Bone marrow (tissue), 2 donors: ENCODE results near the gene GALNT11.
"Not testable (repeated sequence)": the region's sequence is repeated elsewhere in the genome, so short reads cannot be mapped to it uniquely, and the experiment has no call there.

Experiments
- DNase-seq, 2 donors: peaks; one replicate each; lab custom pipeline; 2025; lab: John Stamatoyannopoulos, UW

GALNT11 gene

DNA sequence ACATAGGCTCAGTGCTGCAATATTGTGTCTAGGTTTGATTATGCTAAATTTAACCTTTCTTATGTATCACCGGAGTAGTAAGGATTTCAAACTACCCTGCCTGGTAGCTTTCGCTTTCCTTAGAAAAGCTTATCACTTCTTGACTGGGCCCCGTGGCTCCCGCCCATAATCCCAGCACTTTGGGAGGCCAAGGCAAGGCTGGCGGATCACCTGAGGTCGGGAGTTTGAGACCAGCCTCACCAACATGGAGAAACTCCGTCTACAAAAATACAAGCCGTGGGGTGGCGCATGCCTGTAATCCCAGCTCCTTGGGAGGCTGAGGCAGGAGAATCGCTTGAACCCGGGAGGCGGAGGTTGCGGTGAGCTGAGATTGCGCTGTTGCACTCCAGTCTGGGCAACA lies 49.9 kb downstream of the GALNT11 start:
- not testable (repeated sequence) for DNase-seq

- DNase-seq: no peak
These were observed 50.9 kb downstream of the GALNT11 start for GRCh38 chr7:152076324-152076821.

GRCh38 chr7:152076940-152077933 lies 51.8 kb downstream of the GALNT11 start:
- no peak for DNase-seq

GRCh38 chr7:152078025-152078424 lies 52.6 kb downstream of the GALNT11 start:
- DNase-seq: no peak

DNA sequence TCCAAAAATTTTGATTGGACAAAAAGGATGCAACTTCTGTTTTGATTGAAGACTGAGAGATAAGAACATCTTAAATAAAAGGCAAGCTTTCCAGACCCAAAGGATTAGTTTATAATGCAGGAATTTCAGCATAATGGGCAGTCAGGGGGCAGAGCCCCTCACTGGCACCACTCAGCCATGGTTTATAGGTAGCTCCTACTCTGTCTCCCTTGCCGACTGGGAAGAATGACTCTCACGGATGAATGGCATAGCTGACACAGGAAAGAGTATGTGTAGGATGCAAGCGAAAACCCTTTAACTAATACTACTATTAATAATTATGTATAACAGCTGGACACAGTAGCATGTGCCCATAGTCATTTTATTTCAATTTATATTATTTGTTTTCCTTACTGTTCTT lies 53.3 kb downstream of the GALNT11 start:
- no peak for DNase-seq

DNA sequence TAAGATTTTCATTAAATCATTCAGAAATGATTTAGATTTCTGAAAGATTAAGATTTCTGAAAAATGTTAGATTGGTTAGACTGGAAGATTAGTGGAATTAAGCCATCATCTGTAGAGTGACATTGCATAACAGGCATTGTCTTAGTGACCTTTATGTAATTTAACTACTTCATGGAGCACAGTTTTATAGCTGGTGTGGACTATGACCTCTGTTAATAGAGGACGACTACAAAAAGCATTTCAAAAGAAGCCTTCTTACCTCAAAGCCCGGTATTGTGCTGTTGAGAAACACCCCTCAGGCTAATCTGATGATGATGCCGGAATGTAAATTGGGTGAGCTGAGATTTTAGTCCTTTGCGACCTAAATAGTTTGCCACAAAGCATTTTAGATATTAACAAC lies 55.6 kb downstream of the GALNT11 start:
- no peak for DNase-seq

DNA sequence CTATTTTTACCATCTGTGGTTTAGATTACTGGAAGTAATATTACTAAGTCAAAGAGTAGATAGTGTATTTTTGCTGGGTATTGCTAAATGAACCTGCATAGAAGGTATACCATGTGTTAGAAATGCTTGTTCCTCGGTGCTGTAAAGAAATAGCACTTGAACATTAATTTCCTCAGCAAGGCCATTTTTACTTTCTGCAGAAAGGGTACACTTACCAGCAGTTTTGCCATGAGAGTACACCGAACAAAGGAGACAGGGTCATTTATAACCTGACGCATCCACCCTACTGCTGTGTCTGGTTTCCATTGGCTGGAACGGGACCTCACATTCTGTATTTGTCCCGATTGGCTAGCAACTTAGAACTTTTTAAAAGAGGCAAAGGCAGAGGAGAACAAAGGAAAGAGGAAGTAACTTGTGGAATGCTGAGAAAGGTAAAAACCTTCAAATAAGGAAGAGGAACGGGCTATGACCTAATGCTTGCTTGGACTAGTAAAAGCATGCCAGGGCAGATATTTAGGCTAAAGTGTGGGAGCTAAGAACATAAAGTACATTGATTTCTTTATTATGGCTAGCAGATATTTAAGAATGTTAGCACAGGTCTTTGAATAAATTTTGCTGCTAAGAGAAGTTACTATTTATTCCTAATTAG lies 56.7 kb downstream of the GALNT11 start:
- not testable (repeated sequence) for DNase-seq

- DNase-seq: no peak
These were observed 59.7 kb downstream of the GALNT11 start for GRCh38 chr7:152085131-152085530.

DNA sequence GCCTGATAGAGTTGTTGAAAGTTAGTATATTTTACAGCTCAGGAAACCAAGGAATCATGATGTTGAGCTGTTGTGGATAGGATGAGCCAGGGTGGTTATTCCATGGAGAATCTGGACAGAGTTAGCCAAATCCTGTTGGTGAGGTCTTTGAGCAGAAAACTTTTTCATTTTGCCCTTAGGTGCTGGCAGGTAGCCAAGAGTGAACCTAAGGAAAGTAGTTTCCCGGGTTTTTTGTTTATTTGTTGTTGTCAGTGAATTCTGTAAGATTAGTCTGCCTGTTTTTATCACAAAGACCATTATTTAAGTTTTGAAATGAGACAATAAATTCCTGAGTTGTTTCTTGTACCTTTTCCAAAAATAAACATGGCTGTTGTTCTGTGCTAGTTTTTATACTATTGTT lies 61.0 kb downstream of the GALNT11 start:
- DNase-seq: no peak

DNA sequence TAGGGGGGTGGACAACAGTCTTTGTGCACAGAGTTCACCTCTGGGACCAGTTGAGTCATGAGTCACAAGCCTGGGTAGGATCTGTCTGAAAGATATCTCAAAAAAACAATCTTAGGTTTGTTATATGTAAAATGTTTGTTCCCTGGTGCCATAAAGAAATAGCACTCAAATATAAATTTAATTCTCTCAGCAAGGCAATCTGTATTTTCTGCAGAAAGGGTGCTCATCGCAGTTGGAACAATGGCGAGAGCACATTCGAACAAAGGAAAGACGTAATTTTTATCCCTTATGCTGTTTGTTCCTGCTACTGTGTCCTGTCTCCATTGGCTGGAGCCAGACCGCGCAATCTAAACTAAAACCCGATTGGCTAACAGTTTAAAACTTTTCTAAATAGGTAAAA lies 63.7 kb downstream of the GALNT11 start:
- no peak for DNase-seq

DNA sequence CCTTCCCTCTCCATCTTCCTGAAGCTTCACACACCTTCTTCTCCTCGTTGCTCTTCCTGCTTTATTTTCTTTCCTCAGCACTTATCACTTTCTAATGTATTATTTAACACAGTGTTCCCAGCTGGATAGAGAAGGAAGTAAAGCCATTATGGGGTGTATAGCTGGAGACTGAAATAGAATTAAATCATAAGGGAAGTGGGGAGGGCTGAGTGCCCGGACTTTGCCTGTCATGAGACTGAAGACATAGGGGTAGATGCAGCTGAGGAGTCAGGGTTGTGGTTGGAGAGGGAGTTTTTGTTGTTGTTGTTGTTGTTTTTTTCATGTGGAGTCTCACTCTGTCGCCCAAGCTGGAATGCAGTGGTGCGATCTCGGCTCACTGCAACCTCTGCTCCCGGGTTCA lies 65.3 kb downstream of the GALNT11 start:
- DNase-seq: no peak

- no peak for DNase-seq
These were observed 68.2 kb downstream of the GALNT11 start for GRCh38 chr7:152093717-152094116.

DNA sequence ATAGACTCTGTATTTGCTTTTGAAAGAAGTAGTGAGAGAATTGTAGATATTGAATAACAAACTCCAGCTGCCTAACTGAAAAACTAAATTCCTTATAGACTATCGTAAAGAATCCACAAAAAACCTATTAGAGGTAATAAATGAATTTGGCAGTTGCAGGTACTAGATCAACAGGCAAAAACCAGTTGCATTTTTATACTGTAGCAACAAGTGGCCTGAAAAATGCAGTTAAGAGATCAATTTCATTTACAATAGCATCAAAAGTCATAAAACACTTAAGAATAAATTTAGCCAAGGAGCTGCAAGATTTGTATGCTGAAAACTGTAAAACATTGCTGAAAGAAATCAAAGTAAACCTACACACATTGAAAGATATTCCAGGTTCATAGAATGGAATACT lies 70.3 kb downstream of the GALNT11 start:
- DNase-seq: no peak

GRCh38 chr7:152097330-152097729 lies 71.9 kb downstream of the GALNT11 start:
- DNase-seq: no peak

- no peak for DNase-seq
These were observed 77.6 kb downstream of the GALNT11 start for GRCh38 chr7:152103066-152103465.

DNA sequence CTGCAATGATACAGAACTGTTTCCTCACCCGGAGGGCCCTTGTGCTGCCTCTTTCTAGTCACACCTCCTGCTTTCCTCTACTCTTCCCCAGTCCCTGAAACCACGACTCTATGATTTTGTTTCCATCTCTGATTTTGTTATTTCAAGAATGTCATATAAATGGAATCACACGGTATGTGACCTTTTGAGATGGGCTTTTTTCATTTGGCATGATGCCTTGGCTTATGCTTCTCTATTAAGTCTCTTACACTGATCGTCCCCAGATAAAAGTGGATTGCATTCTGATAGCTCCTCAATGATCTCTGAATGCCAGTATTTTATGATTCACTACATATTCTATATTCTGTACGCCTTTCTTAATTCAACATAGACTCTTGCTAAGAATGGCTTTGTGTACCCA lies 78.2 kb downstream of the GALNT11 start:
- DNase-seq: no peak

- DNase-seq: no peak
These were observed 79.7 kb downstream of the GALNT11 start for GRCh38 chr7:152105205-152105604.

- DNase-seq: no peak
These were observed 81.5 kb downstream of the GALNT11 start for GRCh38 chr7:152106990-152107389.

DNA sequence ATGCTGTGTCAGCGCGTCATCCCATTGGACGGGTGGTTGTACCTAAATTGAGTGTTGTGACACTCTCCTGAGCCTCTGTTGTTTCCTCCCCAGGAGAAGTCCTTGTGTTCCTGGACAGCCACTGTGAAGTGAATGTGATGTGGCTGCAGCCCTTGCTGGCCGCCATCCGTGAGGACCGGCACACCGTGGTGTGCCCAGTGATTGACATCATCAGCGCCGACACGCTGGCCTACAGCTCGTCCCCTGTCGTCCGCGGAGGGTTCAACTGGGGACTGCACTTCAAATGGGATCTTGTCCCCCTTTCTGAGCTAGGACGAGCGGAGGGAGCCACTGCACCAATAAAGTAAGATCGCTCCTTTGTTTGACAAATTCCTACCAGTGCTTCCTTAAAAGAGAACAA lies 82.5 kb downstream of the GALNT11 start:
- no peak for DNase-seq

- no peak for DNase-seq
These were observed 82.9 kb downstream of the GALNT11 start for GRCh38 chr7:152108359-152108758.

DNA sequence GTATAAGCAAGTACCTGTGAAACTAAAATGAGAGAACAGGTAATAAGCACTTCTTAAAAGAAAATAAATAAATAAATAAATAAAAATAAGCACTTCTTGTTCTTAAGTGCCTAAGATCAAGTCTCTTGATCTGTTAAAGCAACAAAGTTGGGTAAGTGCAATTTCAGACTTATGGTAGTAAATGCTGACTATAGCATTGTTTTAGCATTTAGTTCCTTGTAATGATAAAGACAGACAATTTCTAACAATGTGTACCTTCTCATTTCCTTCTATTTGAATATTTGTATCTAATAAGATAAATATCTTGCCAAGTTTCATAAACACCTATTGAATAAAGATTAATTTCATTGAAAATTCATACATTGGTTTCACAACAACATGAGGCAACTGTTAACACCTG lies 87.4 kb downstream of the GALNT11 start:
- DNase-seq: no peak

DNA sequence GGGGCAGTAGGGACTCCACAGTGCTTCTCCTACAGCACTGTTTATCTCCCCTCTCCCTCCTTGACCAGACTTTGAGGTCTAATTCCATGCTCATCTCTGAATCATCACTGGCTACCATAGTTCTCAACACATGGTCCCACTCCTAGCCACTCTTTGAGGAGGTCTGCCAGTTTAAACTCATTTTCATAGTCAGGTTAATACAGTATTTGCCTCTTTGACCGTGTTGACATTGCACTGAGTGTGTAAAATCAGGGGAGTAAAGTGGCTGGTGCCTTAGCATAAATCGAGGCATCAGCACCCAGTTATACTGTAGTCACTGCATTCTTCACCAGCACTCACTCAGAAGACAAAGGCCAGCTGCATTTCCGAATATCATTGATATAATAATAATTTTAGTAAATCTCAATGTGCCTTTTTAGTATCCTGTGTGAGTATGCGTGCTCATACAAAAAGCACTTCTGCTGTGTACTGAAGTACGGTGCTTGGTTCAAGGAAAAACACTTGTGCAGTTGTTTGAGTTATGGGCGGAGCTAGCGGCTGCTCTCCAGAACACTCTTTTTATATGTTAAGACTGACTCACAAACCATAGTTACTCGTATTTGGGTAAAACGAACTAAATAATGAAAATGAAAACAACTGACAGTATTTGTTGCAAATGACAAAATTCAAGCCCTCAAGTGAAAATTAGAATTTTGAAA lies 89.7 kb downstream of the GALNT11 start:
- DNase-seq: no peak

DNA sequence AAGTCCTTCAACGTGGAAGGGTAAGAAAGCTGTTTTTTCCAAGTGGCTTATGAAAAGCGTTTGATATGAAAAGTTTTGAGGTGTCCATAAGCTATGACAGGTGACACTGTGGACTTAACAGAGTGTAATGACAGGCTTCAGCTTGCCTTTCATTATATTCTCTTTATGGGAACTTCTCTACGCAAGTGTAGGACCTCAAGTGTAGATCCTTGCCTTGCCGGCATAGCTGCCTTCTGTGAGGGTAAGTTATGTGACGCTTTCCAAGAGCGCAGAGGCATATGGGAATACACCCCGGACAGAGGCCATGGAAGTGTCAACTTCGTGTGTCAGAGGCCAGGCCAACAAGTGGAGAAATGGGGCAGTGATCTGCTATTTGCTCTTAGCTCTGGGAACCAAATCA lies 91.9 kb downstream of the GALNT11 start:
- DNase-seq: no peak
